ENCODE results near the gene AP4B1.

AP4B1 gene

DNA sequence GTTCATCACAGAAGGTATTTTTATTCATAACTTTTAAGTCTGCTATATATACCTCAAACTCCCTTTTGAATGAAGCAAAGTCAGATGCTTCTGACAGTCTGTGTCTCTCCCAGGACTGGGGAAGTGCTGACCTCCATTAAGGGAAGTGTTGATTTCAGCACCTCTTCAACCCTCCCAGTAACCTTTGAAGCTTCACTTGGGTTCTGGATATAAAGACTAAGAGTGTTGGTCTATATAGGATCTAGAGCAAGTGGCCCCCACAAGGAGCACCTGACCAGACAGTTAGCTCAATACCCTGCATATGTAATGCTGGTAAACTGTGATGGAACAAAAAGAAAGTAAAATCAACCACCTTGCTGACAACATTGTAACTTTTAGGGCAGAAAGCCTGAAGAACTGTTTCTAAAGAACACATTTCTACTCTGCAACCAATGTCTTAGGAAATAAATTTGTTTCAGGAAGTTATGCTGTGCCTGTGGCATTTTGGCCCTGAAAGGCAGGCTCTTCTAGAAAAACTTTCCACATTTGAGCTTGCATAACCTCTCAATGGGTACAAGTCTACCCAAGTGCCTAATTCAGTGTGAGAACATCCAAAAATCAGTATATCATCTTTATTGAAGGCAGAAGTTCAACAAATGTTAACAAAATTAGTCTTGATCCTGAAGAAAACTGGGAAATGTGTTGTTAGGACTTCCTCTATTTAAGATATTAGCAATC lies 32.2 kb downstream of the AP4B1 start:
- H3K9ac ChIP-seq (ENCODE audit: low read length): no peak overlapping the region
- H3K4me2 ChIP-seq (ENCODE audit: low read depth, low read length): peak overlapping the region; percentile 56
- peak overlapping the region; percentile 58 for H3K27ac ChIP-seq (ENCODE audit: low read length)
- no peaks in the 10 kb centered on the region for H3K27me3 ChIP-seq (replicated peaks; ENCODE audit: insufficient read depth, low read length)
- no peak overlapping the region for H3K4me3 ChIP-seq (ENCODE audit: low read length)
- H3K4me1 ChIP-seq (ENCODE audit: low read length): peaks cover 14% of the 10 kb centered on the region
- no peak for TF ChIP-seq EZH2phosphoT487 (IDR thresholded peaks at IDR 0.05; ENCODE audit: low read length)
- TF ChIP-seq, protein P1, sequence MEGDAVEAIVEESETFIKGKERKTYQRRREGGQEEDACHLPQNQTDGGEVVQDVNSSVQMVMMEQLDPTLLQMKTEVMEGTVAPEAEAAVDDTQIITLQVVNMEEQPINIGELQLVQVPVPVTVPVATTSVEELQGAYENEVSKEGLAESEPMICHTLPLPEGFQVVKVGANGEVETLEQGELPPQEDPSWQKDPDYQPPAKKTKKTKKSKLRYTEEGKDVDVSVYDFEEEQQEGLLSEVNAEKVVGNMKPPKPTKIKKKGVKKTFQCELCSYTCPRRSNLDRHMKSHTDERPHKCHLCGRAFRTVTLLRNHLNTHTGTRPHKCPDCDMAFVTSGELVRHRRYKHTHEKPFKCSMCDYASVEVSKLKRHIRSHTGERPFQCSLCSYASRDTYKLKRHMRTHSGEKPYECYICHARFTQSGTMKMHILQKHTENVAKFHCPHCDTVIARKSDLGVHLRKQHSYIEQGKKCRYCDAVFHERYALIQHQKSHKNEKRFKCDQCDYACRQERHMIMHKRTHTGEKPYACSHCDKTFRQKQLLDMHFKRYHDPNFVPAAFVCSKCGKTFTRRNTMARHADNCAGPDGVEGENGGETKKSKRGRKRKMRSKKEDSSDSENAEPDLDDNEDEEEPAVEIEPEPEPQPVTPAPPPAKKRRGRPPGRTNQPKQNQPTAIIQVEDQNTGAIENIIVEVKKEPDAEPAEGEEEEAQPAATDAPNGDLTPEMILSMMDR (IDR thresholded peaks at IDR 0.05; ENCODE audit: low read length): no peak
- no peak for TF ChIP-seq EZH2 (optimal IDR thresholded peaks at IDR 0.05; ENCODE audit: low read depth, low read length)
- H3K36me3 ChIP-seq (replicated peaks; ENCODE audit: insufficient read depth, low read length): no peaks in the 10 kb centered on the region
- no peaks in the 10 kb centered on the region for H4K20me1 ChIP-seq (ENCODE audit: insufficient read depth, low read length)
- H3K9me2 ChIP-seq (replicated peaks; ENCODE audit: insufficient read depth, low read length): no peaks in the 10 kb centered on the region
- peak overlapping the region; percentile 67 for H2AFZ ChIP-seq (ENCODE audit: low read length)
- H3F3A ChIP-seq (ENCODE audit: insufficient read depth, low read length): no peaks in the 10 kb centered on the region; the same call in 1 of the 2 replicates
- DNase-seq: peak; percentile 7
- H3K9me3 ChIP-seq (replicated peaks; ENCODE audit: insufficient read depth, low read length): no peaks in the 10 kb centered on the region
- H3K79me2 ChIP-seq (ENCODE audit: low read length): no peaks in the 10 kb centered on the region

DNA sequence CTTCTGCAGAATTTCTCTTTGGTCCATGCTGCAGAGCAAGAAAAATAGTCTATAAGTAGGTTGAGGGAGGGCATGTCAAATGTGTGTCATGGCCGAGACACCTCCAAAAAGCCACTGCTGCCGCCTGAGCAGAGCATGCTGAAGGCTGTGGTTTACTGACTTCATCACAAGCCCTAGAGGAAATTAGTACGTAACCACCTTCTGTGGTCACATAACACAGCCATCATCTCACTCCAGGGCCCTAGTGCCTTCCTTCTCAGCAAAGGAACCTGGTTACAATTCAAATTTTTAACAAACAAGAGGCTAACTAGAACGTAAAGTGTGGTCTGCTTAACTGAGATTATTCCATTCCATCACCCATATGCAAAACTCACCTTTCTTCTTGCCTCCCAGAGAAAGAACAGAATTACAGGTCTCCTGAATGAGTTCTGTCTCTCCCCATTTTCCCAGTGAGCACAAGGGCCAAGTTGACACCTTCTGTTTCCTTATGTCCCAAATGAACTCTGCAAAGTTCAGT lies 32.9 kb downstream of the AP4B1 start, which contains the start of gene PTPN22:
PTPN22 (minus strand) TSS at position 116 of the 517 bp plus-strand sequence.
- H3K9me3 ChIP-seq (replicated peaks; ENCODE audit: insufficient read depth, low read length): no peaks in the 10 kb centered on the region
- peaks cover 14% of the 10 kb centered on the region for H3K4me1 ChIP-seq (ENCODE audit: low read length)
- H3K9me2 ChIP-seq (replicated peaks; ENCODE audit: insufficient read depth, low read length): no peaks in the 10 kb centered on the region
- peak within 1 kb of the TSS; percentile 67 for H2AFZ ChIP-seq (ENCODE audit: low read length)
- H3K9ac ChIP-seq (ENCODE audit: low read length): peak within 1 kb of the TSS; percentile 41
- H3K27me3 ChIP-seq (replicated peaks; ENCODE audit: insufficient read depth, low read length): no peaks in the 10 kb centered on the region
- H3K27ac ChIP-seq (ENCODE audit: low read length): peak within 1 kb of the TSS; percentile 58
- TF ChIP-seq, protein P1 (IDR thresholded peaks at IDR 0.05; ENCODE audit: low read length): no peak
- TF ChIP-seq EZH2phosphoT487 (IDR thresholded peaks at IDR 0.05; ENCODE audit: low read length): no peak
- no peak for TF ChIP-seq EZH2 (optimal IDR thresholded peaks at IDR 0.05; ENCODE audit: low read depth, low read length)
- peak within 1 kb of the TSS; percentile 56 for H3K4me2 ChIP-seq (ENCODE audit: low read depth, low read length)
- peak; percentile 58 for DNase-seq
- H4K20me1 ChIP-seq (ENCODE audit: insufficient read depth, low read length): no peaks in the 10 kb centered on the region
- H3K36me3 ChIP-seq (replicated peaks; ENCODE audit: insufficient read depth, low read length): no peaks in the 10 kb centered on the region
- peak within 1 kb of the TSS; percentile 38; the same call in 1 of the 2 replicates for H3K4me3 ChIP-seq (ENCODE audit: low read length)
- H3K79me2 ChIP-seq (ENCODE audit: low read length): no peaks in the 10 kb centered on the region
- no peaks in the 10 kb centered on the region; the same call in 1 of the 2 replicates for H3F3A ChIP-seq (ENCODE audit: insufficient read depth, low read length)

DNA sequence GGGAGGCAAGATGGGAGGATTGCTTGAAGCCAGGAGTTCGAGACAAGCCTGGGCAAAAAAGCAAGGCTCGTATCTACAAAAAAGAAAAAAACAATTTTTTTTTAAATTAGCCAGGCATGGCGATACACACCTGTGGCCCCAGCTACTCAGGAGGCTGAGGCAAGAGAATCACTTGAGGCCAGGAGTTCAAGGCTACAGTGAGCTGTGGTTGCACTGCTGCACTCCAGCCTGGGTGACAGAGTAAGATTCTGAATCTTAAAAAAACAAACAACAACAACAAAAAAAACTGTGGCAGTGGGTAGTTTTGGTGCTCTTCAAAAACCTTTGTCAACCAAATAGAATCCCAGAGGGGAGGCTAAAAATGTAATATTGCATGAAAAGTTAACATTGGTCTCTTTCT lies 33.8 kb downstream of the AP4B1 start:
- Histone ChIP-seq H3K36me3 (replicated peaks; ENCODE audit: insufficient read depth, low read length) (no peaks in the 10 kb centered on the region), H3K27me3 (replicated peaks; ENCODE audit: insufficient read depth, low read length) (no peaks in the 10 kb centered on the region), H3K4me3 (ENCODE audit: low read length) (no peak overlapping the region), H2AFZ (ENCODE audit: low read length) (no peak overlapping the region), H3K9me2 (replicated peaks; ENCODE audit: insufficient read depth, low read length) (no peaks in the 10 kb centered on the region), H3K4me2 (ENCODE audit: low read depth, low read length) (no peak overlapping the region), H3K27ac (ENCODE audit: low read length) (no peak overlapping the region), H3K9ac (ENCODE audit: low read length) (no peak overlapping the region), H3K9me3 (replicated peaks; ENCODE audit: insufficient read depth, low read length) (no peaks in the 10 kb centered on the region), H3K79me2 (ENCODE audit: low read length) (no peaks in the 10 kb centered on the region), H3K4me1 (ENCODE audit: low read length) (peaks cover 14% of the 10 kb centered on the region), H3F3A (ENCODE audit: insufficient read depth, low read length) (no peaks in the 10 kb centered on the region; the same call in 1 of the 2 replicates), H4K20me1 (ENCODE audit: insufficient read depth, low read length) (no peaks in the 10 kb centered on the region)
- DNase-seq: no peak
- TF ChIP-seq, protein P1 (IDR thresholded peaks at IDR 0.05; ENCODE audit: low read length): no peak
- no peak for TF ChIP-seq EZH2 (optimal IDR thresholded peaks at IDR 0.05; ENCODE audit: low read depth, low read length)
